AG08396 (cell line): ENCODE data around the gene TEX2.
"Not testable (repeated sequence)": the region's sequence is repeated elsewhere in the genome, so short reads cannot be mapped to it uniquely, and the experiment has no call there.

ENCODE experiments used
- DNase-seq: peaks from one replicate; pipeline ENCODE4 v3.0.0; 2012; ENCODE audit warnings: low spot score, mixed read lengths

TEX2 gene

DNA sequence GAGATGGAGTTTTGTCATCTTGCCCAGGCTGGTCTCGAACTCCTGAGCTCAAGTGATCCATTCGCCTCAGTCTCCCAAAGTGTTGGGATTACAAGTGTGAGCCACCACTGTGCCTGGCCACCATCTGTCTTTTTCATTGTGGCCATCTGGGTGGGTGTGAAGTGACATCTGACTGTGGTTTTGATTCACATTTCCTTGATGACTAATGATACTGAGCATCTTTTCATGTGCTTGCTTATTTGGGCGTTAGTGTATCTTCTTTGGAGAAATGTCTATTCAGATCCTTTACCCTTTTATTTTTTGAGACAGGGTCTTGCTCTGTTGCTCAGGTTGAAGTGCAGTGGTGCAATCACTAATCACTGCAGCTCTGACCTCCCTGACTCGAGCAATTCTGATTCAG is 79.2 kb downstream of the TEX2 start:
- DNase-seq, result no peak

DNA sequence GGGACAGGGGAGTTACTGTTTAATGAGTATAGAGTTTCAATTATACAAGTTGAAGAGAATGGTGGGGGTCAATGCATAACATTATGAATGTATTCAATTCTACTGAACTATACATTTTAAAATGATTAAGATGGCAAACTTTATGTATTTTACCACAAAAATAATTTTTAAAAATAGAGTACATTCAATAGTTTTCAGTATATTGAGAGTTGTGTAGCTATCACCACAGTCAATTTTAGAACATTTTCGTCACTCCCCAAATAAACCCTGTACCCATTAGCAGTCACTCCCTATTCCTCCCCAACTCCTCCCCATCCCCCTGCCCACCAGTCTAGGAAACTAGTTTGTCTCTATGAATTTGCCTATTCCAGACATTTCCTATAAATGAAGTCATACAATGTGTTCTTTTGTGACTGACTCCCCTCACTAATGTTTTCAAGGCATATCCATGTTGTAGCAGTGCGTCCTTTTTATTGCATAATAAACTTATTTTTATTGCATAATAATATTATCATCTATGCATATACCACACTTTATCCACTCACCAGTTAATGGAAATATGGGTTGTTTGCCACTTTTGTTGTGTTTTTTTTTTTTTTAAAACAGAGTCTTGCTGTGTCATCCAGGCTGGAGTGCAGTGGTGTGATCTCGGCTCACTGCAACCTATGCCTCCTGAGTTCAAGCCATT is 80.6 kb downstream of the TEX2 start:
- DNase-seq, result no peak

DNA sequence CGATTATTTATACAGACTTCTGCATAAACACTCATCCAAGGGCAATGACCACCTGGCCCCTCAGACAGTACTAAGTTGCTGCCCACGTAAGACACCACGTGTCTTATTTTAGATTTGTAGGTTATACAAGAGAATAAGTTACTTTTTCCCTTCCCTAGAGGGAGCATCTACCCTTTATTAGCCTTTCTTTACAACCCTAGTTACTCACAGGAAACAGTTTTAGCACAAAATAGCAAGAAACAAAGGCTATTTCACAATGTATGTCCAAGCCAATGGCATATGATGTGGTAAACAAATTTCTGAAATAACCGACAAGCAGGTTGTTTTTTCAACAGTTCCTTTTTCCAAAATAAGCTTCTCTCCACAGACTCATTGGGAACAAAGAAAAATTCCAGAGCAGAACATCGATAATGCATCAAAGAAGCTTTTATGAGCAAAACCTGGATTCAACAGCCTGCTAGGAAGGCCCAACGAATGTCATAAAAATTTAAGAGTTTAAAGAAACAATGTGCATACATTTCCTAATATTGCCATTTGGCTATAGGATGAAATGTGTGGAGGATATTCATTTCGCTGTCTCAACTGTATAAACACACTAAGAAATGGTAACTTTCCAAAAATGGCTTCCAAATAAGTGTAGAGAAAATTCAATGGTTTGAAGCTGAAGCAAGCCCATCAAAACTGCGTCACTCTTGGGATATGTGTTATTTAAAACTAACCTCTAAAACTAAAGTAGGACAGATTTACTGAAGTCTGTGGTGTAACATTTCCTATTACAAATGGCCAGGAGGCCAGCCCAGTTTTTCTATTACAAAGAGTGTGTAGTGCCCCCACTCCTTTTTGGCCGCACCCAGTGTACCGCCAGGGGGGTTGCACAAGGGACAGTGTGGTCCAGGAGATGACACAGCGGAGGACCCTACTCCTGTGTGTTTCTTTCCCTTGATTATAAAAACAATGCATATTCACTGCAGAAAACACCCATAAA is 82.7 kb downstream of the TEX2 start:
- no peak for DNase-seq

DNA sequence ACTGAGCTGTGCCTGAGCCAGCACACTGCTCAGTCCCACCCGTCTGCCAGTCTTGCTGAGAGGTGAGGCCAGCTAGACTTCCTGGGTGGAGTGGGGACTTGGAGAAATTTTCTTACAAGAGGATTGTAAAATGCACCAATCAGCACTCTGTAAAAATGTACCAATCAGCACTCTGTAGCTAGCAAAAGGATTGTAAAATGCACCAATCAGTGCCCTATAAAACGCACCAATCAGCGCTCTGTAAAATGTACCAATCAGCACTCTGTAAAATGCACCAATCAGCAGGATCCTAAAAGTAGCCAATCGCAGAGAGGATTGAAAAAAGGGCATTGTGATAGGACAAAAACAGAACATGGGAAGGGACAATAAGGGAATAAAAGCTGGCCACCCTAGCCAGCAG is 84.0 kb downstream of the TEX2 start:
- DNase-seq, result not testable (repeated sequence)

DNA sequence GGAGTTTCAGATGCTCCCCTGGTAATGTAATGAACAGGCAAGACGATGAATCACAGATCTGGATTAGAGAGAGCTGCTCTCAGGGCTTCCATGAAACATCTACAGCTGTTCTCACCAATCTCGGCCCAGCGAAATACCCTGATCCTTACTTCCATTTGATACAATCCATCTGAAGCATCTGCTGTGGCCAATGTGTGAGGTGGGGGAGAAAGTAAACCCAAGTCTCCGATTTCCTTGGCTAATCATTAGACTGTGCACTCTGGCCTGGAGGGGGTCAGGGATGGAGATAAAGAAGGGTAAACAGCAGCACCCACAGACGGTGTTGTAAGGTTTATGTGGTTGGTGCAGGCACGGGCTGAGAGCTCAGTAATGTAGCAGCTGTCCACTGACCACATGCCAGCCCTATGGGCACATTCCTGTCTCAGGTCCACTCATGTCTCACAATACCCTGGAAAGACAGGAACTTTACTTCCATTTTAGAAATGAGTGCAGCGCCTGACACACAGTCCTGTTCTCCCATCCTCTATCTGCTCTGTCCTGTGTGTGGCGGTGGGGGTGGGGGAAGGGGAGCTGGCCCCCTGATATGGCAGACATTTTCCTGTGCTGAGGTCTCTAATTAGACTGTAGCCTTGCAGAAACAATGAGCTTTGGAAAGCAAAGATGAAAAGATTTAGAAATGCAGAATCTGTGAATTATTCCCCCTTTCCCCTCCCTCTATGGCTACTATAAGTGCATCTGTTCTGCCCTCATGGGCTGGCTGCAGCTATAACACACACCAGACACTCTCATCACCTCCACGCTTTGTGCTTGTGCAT is 84.8 kb downstream of the TEX2 start:
- no peak for DNase-seq

DNA sequence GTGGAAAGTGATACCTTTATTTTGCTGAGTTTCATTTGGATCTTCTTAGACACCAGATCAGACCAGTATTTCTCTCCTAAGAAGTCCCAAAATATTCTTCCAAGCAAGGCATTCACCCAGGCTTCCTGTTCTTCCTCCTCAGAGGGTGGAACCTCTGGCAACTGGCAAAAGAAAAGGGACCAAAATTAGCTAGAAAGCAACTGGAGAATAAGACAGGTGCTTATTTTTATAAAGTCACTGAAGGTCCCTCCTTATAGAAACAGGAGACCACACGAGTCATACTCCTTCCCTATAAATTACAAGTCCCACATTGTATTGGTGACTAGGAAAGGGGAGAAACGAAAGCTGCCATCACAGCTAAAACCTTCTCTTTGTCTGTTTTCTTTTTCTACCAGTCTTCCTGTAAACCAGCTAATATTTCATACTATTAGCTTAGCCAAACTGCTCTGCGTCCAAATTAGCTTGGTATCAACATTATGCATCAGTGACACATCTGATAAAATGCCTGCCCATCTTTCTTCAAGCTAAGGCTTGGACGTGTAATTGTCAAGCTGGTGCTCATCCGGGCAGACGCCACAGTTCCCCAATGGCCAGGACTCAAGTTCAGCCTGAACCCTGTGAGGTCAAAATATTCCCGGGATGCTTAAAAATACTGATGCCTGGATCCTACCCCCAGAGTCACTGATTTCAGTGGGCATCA is 85.6 kb downstream of the TEX2 start:
- no peak for DNase-seq

DNA sequence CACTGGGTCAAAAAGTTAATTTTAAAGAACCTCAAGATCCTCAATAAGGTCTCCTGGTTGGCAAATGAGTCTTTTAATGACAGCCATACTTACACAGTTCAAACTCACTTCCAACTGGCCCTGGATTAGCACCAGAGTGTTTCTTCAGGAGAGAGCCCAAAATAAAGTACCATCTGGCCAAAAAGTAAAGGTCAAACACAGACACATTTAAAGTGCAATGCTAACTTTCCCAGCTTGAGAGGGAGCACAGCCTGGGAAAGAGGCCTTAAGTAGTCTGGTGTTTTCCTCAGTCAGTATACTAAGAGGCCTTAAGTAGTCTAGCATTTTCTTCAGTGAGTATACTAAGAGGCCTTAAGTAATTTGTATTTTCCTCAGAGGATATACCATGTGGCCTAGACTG is 86.5 kb downstream of the TEX2 start:
- no peak for DNase-seq

DNA sequence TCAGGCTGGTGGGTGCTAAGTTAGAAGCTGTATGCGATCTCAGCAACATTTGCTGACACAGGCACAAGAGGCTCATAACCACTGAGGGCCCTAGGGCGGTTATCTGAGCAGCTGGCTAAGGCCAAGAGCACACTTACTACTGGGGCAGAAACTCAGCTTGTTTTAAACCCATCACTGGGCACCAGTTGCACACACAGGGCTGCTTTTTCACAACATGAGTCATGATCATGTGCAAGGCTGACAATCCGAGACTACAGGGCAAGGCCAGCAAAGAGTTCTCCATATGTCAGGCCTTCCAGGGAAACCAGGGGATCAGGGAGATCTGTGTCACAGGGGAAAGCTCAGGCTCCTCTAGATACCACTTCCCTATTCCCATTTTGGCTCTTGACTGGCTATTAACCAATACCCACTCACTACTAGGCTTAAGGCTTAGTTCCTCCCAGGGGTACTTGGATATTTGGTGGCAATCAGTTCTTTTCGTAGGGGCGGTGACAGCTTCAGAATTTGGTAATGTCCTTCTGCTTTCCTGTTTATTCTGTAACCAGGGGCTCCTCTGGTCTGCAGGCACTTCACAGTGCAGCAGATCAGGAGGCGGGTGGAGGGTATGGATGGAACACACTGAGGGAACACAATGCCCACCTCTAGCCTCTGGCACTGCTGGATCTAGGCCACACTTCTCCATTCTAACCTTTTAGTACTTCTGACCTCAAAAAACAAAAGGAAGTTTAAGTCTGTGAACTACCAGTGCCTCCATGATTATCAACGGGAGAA is 88.2 kb downstream of the TEX2 start:
- DNase-seq, result peak; percentile 25

DNA sequence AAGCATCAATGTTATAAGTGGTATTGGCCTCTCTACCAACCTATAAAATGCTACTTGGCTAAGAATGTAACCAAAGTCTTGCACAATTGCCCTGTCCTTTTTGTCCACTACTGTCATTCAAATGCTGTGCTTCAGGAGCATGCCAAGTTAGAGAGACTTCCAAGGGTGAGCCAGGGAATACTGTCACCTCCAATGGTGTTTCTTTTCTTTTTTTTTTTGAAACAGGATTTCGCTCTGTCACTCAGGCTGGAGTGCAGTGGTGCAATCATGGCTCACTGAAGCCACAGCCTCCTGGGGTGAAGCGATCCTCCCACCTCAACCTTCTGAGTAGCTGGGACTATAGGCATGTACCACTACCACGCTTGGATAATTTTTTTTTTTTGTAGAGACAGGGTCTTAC is 89.4 kb downstream of the TEX2 start:
- DNase-seq, result no peak

DNA sequence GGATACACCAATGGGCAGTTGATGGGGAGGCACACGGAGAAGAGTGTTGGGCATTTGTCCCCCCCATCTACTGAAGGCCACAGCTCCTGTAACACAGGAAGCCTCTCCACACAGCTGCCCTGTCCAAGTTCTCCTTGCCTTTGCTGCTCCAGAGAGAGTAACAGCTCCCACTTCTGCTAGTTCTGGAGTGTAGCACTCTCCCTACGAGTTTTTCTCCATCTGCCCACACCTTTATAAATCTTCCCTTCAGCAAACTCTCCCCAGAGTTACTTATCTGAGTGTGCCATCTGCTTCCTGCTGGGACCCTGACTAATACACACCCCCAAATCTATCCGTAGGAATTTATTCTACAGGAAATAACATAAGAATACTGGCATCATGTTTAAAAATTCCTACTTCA is 90.5 kb downstream of the TEX2 start:
- no peak for DNase-seq

DNA sequence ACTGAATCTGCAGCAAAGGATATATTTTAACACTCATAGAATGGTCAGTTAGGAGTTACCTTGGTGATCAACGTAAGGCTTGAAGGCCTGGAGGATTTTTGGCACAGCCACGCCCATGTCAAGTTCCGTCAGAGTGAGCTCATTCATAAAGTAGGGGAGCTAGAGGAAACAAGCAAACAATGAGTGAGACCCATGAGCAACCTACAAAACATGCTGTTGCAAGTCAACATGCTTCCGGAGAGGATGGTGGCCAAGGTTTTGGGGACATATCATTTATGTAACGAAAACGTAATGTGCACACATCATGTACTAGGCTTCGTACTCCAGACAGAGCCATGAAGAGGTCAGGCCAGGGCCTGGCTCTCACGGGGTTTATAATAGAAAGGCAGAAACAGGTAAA is 92.0 kb downstream of the TEX2 start:
- no peak for DNase-seq

DNA sequence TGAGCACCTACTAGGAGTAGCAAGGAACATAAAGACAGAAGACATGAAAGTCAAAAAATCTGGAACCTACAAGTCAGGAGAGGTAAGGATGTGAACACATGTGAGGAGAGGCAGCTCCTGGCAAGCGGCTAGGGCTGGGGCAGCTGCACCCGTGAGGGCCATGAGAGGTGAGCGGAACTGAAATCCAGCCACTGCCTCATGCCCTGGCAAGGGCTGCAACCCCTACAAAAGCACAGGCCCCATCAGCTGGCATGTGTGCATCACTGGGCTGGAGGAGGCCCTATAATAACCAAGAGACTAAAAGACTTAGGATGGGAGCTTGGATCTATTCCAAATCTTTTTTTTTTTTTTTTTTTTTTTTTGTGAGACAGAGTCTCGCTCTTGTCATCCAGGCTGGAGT is 92.8 kb downstream of the TEX2 start:
- no peak for DNase-seq

DNA sequence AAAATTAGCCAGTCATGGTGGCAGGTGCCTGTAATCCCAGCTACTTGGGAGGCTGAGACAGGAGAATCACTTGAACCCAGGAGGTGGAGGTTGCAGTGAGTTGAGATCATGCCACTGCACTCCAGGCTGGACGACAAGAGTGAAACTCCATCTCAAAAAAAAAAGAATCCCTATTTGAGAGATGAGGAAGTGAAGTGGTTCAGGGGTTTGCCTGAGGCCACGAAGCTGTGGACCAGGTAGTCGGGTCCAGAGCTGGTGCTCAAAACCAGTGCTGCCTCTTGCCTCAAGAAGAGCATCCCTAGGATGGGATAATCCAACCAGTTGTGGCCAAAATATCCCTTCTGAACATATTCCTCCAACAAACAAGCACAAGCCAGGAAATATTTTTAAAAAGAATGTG is 95.4 kb downstream of the TEX2 start:
- not testable (repeated sequence) for DNase-seq

DNA sequence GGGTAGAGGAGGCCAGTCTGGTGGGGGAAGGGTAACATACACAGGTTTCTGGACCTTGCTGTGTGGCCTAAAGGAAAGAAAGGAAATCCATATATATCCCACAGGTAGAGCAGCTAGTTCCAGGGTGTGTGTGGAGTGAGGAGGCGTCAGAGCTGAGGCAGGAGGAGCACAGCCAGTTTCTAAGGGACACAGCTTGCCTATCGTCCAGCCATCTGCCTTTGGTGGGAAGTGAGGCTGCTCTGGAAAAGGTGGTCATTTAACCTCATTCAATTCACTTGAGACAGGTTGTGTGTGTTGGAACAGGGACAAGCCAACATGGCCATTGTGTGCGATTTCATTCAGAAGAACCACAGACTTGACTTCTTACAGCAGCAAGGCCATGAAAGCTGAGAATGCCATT is 96.2 kb downstream of the TEX2 start:
- DNase-seq, result no peak

DNA sequence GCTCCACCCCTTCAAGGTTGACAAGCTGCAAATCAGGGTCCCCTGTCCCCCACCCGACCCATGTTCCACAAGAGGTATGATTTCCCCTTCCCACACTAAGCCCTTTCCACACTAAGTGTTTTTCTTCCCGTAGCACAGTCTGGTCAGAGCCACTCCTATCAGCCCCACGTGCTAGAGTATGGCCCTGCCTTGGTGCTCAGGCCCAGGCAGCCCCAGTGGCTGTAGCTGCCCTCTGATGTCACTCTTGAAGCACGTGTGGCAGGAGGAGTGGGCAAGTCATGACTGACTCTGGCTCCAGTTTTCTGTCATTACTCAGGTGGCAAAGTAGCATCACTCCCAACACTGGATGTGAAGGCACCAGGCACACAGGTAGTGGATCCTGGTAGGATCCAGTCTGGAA is 97.7 kb downstream of the TEX2 start:
- no peak for DNase-seq

DNA sequence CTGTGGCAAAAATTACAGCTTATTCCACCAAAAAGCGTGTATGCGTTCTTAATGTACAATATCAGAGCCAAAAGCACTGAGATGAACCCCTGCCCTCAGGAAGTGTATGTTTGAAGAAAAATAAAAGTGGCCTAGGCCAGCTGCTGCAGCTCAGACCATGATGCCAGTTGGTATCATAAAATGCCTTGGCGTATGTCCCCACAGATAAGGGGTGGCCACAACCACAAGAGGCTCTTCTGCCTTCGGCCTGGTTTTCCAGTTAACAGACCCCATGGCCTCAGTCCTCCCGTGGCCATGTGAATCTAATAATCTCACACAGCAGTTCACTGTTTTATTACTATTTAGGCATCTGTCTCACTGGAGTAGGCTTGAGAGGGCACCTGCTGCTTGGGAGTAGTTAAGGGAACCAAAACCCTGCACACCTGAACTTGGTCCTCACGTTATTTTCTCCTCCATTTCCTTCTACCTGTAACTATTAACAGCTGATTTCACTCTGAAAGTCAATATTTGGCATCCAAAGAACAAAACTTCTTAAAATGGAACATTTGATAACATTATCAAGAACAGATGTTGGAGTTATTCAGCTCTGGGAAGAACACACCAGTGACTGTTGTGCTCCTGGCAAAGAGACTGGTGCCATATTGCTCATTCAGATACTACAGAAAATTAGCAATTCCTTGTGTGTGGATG is 98.3 kb downstream of the TEX2 start:
- DNase-seq, result no peak

DNA sequence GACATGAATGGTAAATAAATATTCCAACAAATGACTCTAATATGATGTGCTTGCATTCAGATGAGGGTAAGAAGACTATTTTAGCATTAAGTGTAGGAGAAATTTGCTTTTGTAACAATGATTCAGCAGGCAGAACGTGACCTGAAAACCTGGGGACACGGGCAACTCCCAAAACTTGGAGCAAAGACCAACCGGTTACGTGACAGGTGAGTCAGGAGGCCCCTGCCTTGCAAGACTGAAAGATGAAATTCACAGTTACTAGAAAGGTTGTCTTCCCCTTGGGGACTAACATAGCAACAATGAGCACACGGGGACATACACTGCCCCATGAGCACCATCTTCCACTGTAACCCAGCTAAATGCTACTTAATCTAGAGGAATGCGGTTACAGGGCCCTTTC is 99.6 kb downstream of the TEX2 start:
- no peak for DNase-seq

DNA sequence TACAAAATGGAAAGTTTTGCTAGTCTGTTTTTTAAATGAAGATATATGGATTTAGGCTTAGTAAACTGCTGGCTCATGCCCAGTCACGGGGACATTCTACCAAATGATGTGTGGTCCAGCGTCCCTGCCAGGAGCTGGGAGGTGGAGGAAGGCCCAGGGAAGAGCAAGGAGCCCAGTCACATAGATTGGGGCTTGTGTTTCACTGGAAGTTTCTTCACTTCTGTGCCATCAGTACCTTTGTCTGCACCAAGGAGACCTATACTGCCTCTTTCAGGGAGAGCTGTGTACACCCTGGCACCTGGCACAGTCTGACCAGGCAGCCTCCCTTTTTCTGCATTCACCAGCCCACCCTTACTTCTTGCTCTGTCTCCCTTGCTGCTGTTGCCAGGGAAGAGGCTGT is 100.5 kb downstream of the TEX2 start:
- no peak for DNase-seq

DNA sequence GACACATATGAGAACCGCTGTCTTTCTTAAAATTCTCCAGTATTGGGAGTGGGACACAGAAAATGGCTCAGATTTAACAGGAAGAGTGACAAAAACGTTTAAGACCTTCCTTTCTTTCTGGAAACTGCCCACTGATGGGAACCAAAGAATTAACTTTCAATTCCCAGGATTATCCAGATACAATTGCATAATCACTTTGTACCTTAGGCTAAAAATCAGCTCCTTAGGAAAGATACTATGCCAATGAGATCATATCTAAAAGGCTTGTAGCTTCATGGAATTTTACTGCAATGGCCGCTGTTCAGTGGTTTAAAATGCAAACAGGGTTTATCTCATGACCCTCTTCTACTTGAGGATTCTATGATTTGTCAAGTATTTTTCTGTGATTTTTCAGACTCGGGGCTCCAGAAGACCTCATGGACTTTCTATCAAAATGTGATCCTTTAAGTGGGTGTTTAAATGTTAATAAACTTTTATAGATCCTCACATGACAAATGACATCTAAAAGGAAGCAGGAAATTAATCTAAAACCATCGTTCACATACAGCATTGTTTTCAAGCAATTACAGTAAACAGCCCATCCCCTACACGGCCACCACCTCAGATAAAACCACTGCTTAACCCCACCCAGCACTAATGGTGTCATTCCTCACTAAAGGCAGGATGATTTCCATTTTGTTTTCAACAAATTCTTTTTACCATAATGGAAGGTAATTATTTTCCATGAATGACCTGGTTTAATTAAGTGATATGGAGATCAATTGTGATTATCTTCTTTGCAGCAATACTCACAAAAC is 101.5 kb downstream of the TEX2 start:
- DNase-seq, result no peak

DNA sequence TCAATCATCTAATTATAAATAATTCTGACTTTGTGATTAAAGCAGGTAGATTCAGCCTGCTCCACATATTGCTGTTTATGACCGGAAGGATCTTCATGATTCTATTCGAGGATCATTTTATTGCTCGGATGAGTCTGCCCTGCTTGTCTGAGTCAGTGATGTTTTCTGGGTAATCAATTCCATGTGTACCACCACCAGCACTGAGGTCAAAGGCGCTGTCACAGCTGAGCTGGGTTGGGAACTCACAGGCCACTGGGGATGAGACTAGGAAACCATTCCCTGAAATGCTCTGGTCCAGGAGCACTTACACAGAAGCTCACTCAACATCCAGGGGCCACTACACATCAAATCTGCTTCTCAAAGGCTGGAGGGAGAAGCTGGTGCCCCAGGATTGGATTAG is 102.7 kb downstream of the TEX2 start:
- no peak for DNase-seq
